Kidney (tissue), 14 donors: Measurements from ENCODE around the gene SLC25A40. TPM values are rescaled to one million over a fixed set of nuclear protein-coding genes. Genes with fewer than 3 reads are reported as not detected.
A peak's percentile ranks its signal among the peaks of the same experiment; 100 is the strongest.

Source experiments
- DNase-seq, 5 donors: peaks; one replicate each; pipeline ENCODE4 v3.0.0-alpha.2; 2013 to 2020
- FAIRE-seq: peaks from 2 replicates; lab custom pipeline; 2012; peaks lifted over from hg19 to GRCh38; lab: Jason Lieb, UNC
- H3K27ac ChIP-seq, 2 donors: one replicate each; pipeline ENCODE4 v1.7.0; 2013; ENCODE audit warnings: low read depth in 2 of 2, low read length in 2 of 2, inconsistent platforms in 1 of 2
- H3K27me3 ChIP-seq: one replicate; pipeline ENCODE4 v1.7.1; 2013; ENCODE audit warnings: low read length, inconsistent platforms; ENCODE audit not compliant: control insufficient read depth, insufficient read depth
- H3K36me3 ChIP-seq, 3 donors: one replicate each; pipeline versions ENCODE4 v1.7.0 to v1.7.1; 2013; ENCODE audit warnings: low read length in 3 of 3, control low read depth in 1 of 3, inconsistent platforms in 1 of 3; ENCODE audit not compliant: insufficient read depth in 3 of 3, control insufficient read depth in 2 of 3
- H3K4me1 ChIP-seq, 3 donors: one replicate each; pipeline versions ENCODE4 v1.7.0 to v1.7.1; 2013; ENCODE audit warnings: low read length in 3 of 3, inconsistent platforms in 1 of 3, low read depth in 1 of 3; ENCODE audit not compliant: control insufficient read depth in 2 of 3, insufficient read depth in 2 of 3
- H3K4me3 ChIP-seq, 3 donors: one replicate each; pipeline versions ENCODE4 v1.7.0 to v1.8.1; 2013; ENCODE audit warnings: low read length in 3 of 3, control low read depth in 1 of 3, inconsistent platforms in 1 of 3
- H3K9ac ChIP-seq, 3 donors: one replicate each; pipeline versions ENCODE4 v1.7.0 to v1.7.1; 2013; ENCODE audit warnings: low read length in 3 of 3, control low read depth in 1 of 3, inconsistent platforms in 1 of 3
- H3K9me3 ChIP-seq, 3 donors: one replicate each; pipeline versions ENCODE4 v1.7.0 to v1.7.1; 2013; ENCODE audit warnings: low read length in 3 of 3, control low read depth in 1 of 3, inconsistent platforms in 1 of 3; ENCODE audit not compliant: control insufficient read depth in 2 of 3, insufficient read depth in 1 of 3
- CTCF ChIP-seq: IDR thresholded peaks from 3 replicates; pipeline ENCODE4 v1.5.1; 2012; ENCODE audit warnings: mild to moderate bottlenecking, moderate library complexity, borderline replicate concordance; ENCODE audit not compliant: insufficient read depth; ENCODE audit errors: extremely low read depth
- intact Hi-C: fragments of 100-400 bp; cut with DNase I; formaldehyde crosslinking; loops from one replicate; pipeline ENCODE4 v1.11.1; 2022
- polyA plus RNA-seq: library from polyadenylated mRNA; stranded (reverse); fragments of 350-450 nt; fragmentation: Illumina TruSeq; extraction: RNeasy Lipid Tissue Mini Kit (QIAGEN cat#74804); gene quantifications from one replicate; pipeline ENCODE4 v1.2.3, GENCODE V29; 2014; ENCODE audit warnings: low read depth, low replicate concordance; ENCODE audit not compliant: insufficient read depth
- total RNA-seq: library from RNA; stranded (reverse); fragmentation: NEBNext Ultra II Directional; extraction: Animal tissue kit (Norgen Biotek cat#: 25700); gene quantifications from one replicate; pipeline ENCODE4 v1.2.1, GENCODE V29; 2021
- donor health status: control.
- donor health status: control.
- donor health status: control.
- donor health status: control.
- donor health status: control.
- donor health status: DM: yes; HTN: yes; CAD: no.
- donor health status: Normal renal cell carcinoma (clear cell type).

Gene SLC25A40
- total and polyA plus RNA-seq, 2 donors from 2014 or later = 11.2 to 25.4 TPM

- no peak for FAIRE-seq
- H3K36me3 ChIP-seq = no peaks in the 10 kb centered on the region
These were observed 23.1 kb upstream of the SLC25A40 start for GRCh38 chr7:87899255-87899654.

GRCh38 chr7:87895363-87895762 lies 19.2 kb upstream of the SLC25A40 start:
- intact Hi-C loops = no loop called here
- no peaks in the 10 kb centered on the region for H3K4me1 ChIP-seq
- H3K27ac ChIP-seq = no peak overlapping the region
- FAIRE-seq (no peak), DNase-seq (no peak)
- no peaks in the 10 kb centered on the region for H3K9me3 ChIP-seq
- no peak overlapping the region for H3K9ac ChIP-seq
- no peaks in the 10 kb centered on the region for H3K36me3 ChIP-seq
- TF ChIP-seq CTCF = no peak
- H3K4me3 ChIP-seq = no peak overlapping the region
- H3K27me3 ChIP-seq = no peaks in the 10 kb centered on the region

More at GRCh38 chr7:87899255-87899654, 23.1 kb upstream of the SLC25A40 start:
- intact Hi-C loops = no loop called here
- Histone ChIP-seq H3K4me1 (no peaks in the 10 kb centered on the region), H3K27ac (no peak overlapping the region), H3K4me3 (no peak overlapping the region), H3K9ac (no peak overlapping the region), H3K9me3 (no peaks in the 10 kb centered on the region), H3K27me3 (no peaks in the 10 kb centered on the region)
- TF ChIP-seq CTCF = no peak
- DNase-seq = no peak

- peak; percentile 92 for FAIRE-seq
- Histone ChIP-seq H3K9ac (no peak overlapping the region), H3K27me3 (no peaks in the 10 kb centered on the region), H3K36me3 (no peaks in the 10 kb centered on the region), H3K27ac (no peak overlapping the region), H3K4me3 (no peak overlapping the region), H3K4me1 (no peaks in the 10 kb centered on the region), H3K9me3 (no peaks in the 10 kb centered on the region)
- peak in 2 of 5 donors; percentile 53 to 57 for DNase-seq
- intact Hi-C loops = no loop called here
- TF ChIP-seq CTCF = peak; percentile 26
These were observed 10.7 kb upstream of the SLC25A40 start for GRCh38 chr7:87886875-87887274.

DNA sequence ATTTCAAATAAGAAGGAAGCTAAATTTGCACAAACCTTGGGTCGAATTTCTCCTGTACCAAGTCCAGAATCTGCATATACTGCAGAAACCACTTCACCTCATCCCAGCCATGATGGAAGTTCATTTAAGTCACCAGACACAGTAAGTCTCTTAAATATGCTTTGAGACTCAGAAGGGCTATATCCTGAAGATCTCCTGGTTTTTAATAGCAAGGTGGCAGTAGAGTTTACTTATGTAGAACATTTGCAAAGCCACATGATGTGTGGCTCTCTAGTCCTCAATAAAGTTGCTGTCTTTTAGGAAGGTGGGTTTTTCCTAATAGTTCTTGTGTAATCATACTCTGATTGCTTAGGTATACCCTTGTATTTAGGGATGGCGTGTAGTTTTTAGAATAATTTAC lies 8.9 kb upstream of the SLC25A40 start:
- no peak for TF ChIP-seq CTCF
- no peak overlapping the region for H3K27ac ChIP-seq
- H3K36me3 ChIP-seq = no peaks in the 10 kb centered on the region
- no peak overlapping the region for H3K9ac ChIP-seq
- H3K4me3 ChIP-seq = no peak overlapping the region
- H3K9me3 ChIP-seq = no peaks in the 10 kb centered on the region
- FAIRE-seq (no peak), DNase-seq (no peak)
- intact Hi-C loops = no loop called here
- H3K4me1 ChIP-seq = no peaks in the 10 kb centered on the region
- no peaks in the 10 kb centered on the region for H3K27me3 ChIP-seq
